K562 (cell line): ENCODE data around the gene MAPK8IP2. TPM values are rescaled to one million over a fixed set of nuclear protein-coding genes. Genes with fewer than 3 reads are reported as not detected.

Experiments
- ATAC-seq: fragments of 200-7000 bp; cut with Tn5 transposase; 3 replicates; pipeline ENCODE4 v1.9.1; 2020; ENCODE audit warnings: moderate library complexity
- BruUV-seq: library from RNA; stranded (reverse); fragments of 400-500 nt; replicated peaks from 2 replicates; lab custom pipeline; 2021; lab: Mats Ljungman, UMichigan
- CTCF ChIA-PET: fragments of 300-600 bp; formaldehyde crosslinking; extraction: SDS; loops from one replicate; lab custom pipeline; 2021; ENCODE audit warnings: low intra/inter-chr PET ratio; lab: Yijun Ruan, JAX
- POLR2A ChIA-PET: fragments of 300-600, 350-650 bp; sonication (Branson Sonifier 250); formaldehyde crosslinking; extraction: SDS; loops from one replicate; lab custom pipeline; 2021; ENCODE audit warnings: antibody characterized with exemption, inconsistent platforms; lab: Yijun Ruan, JAX
- DNase-seq, 4 experiments: peaks; one replicate each; pipeline versions ENCODE4 v3.0.0 to v3.0.0-alpha.2; 2011 to 2018; ENCODE audit warnings: low spot score in 3 of 4, mixed read lengths in 3 of 4; ENCODE audit errors: extremely low read depth in 1 of 4
- FAIRE-seq: peaks from 2 replicates; lab custom pipeline; 2011; peaks lifted over from hg19 to GRCh38; lab: Jason Lieb, UNC
- H2AFZ ChIP-seq: 2 replicates; pipeline ENCODE4 v1.6.0; 2011; ENCODE audit warnings: low read depth, low read length, control low read depth, inconsistent platforms
- H3K27ac ChIP-seq: fragments of 200-600 bp; 3 replicates; pipeline ENCODE4 v1.8.0; 2011; ENCODE audit warnings: low read depth, mild to moderate bottlenecking, control low read depth, inconsistent platforms, low read length, moderate library complexity, mixed read lengths; ENCODE audit errors: extremely low read depth
- H3K27me3 ChIP-seq, 2 experiments: fragments of 300-600 bp in 1 of 2; 2 replicates in 1 of 2; 3 replicates in 1 of 2; pipeline versions ENCODE4 v1.6.0 to v1.8.0; 2011; ENCODE audit warnings: inconsistent platforms in 2 of 2, low read length in 2 of 2, mild to moderate bottlenecking in 1 of 2, mixed read lengths in 1 of 2, moderate library complexity in 1 of 2; ENCODE audit not compliant: control insufficient read depth in 2 of 2, insufficient read depth in 2 of 2
- H3K36me3 ChIP-seq: fragments of 300-600 bp; 3 replicates; pipeline ENCODE4 v1.8.0; 2011; ENCODE audit warnings: mild to moderate bottlenecking, low read length, inconsistent platforms; ENCODE audit not compliant: control insufficient read depth, insufficient read depth
- H3K4me1 ChIP-seq, 2 experiments: fragments of 200-600 bp in 1 of 2; replicated peaks in 1 of 2; 2 replicates in 1 of 2; 3 replicates in 1 of 2; pipeline versions ENCODE4 v1.5.1 to v1.8.0; 2011; ENCODE audit warnings: inconsistent platforms in 2 of 2, low read length in 2 of 2, mild to moderate bottlenecking in 1 of 2, mixed read lengths in 1 of 2, moderate library complexity in 1 of 2; ENCODE audit not compliant: control insufficient read depth in 2 of 2, insufficient read depth in 2 of 2
- H3K4me2 ChIP-seq: 2 replicates; pipeline ENCODE4 v1.6.1; 2011; ENCODE audit warnings: low read length, control low read depth, inconsistent platforms, mixed read lengths; ENCODE audit not compliant: insufficient read depth
- H3K4me3 ChIP-seq: fragments of 200-600 bp; sonication (generic), shearing (Covaris generic); 2 replicates; pipeline ENCODE4 v1.5.1; 2016; ENCODE audit warnings: control low read depth, inconsistent platforms
- H3K79me2 ChIP-seq: fragments of 200-600 bp; 3 replicates; pipeline ENCODE4 v1.8.0; 2011; ENCODE audit warnings: low read length, inconsistent platforms; ENCODE audit not compliant: control insufficient read depth, insufficient read depth
- H3K9ac ChIP-seq, 2 experiments: 2 replicates each; pipeline versions ENCODE4 v1.6.0 to v1.6.1; 2011; ENCODE audit warnings: low read depth in 2 of 2, low read length in 2 of 2, control low read depth in 1 of 2, inconsistent platforms in 1 of 2, mild to moderate bottlenecking in 1 of 2, mixed read lengths in 1 of 2; ENCODE audit not compliant: insufficient read depth in 1 of 2
- H3K9me1 ChIP-seq: one replicate; pipeline ENCODE4 v1.6.0; 2011; ENCODE audit warnings: inconsistent platforms, mild to moderate bottlenecking, low read length, moderate library complexity; ENCODE audit not compliant: control insufficient read depth, insufficient read depth
- H3K9me3 ChIP-seq: replicated peaks from 2 replicates; pipeline ENCODE4 v1.5.1; 2011; ENCODE audit warnings: low read depth, low read length, inconsistent platforms; ENCODE audit not compliant: control insufficient read depth, insufficient read depth
- H4K20me1 ChIP-seq: replicated peaks from 2 replicates; pipeline ENCODE4 v1.6.1; 2011; ENCODE audit warnings: low read length, inconsistent platforms, mixed read lengths; ENCODE audit not compliant: control insufficient read depth, insufficient read depth
- CAMTA2 ChIP-seq: fragments of 250-450 bp; sonication (Bioruptor Pico); conservative IDR thresholded peaks from 2 replicates; pipeline ENCODE4 v1.5.1; 2022
- CREB3 ChIP-seq: fragments of 450-650 bp; conservative IDR thresholded peaks from 2 replicates; pipeline ENCODE4 v1.6.1; 2016; ENCODE audit warnings: missing genetic modification characterization, low read depth, mild to moderate bottlenecking, missing compliant biosample characterization, moderate library complexity
- MTA1 ChIP-seq: fragments of 450-650 bp; IDR thresholded peaks from 2 replicates; pipeline ENCODE4 v1.6.1; 2017; ENCODE audit warnings: borderline replicate concordance
- NCOA2 ChIP-seq, 2 experiments: fragments of 450-650 bp; IDR thresholded peaks; 2 replicates each; pipeline ENCODE4 v1.6.1; 2018; ENCODE audit warnings: mild to moderate bottlenecking in 2 of 2, moderate library complexity in 1 of 2; ENCODE audit not compliant: partially characterized antibody in 2 of 2
- NCOA6 ChIP-seq: fragments of 450-650 bp; IDR thresholded peaks from 2 replicates; pipeline ENCODE4 v1.6.1; 2017; ENCODE audit warnings: mild to moderate bottlenecking
- NFE2 ChIP-seq: IDR thresholded peaks from 2 replicates; pipeline ENCODE4 v1.6.1; 2014; ENCODE audit warnings: antibody characterized with exemption, low read depth
- PCBP2 ChIP-seq: fragments of 200-400 bp; formaldehyde crosslinking; IDR thresholded peaks from 2 replicates; pipeline ENCODE4 v1.6.1; 2018; ENCODE audit warnings: low read length, low read depth, mild to moderate bottlenecking, moderate library complexity; ENCODE audit not compliant: poor library complexity, severe bottlenecking
- POLR2B ChIP-seq: fragments of 450-650 bp; IDR thresholded peaks from 2 replicates; pipeline ENCODE4 v1.6.1; 2018; ENCODE audit warnings: low read depth; ENCODE audit not compliant: partially characterized antibody
- RBM39 ChIP-seq: fragments of 200-400 bp; formaldehyde crosslinking; optimal IDR thresholded peaks from 2 replicates; pipeline ENCODE3; 2018; ENCODE audit warnings: low read depth, low read length
- RNF2 ChIP-seq: sonication (generic); IDR thresholded peaks from 2 replicates; pipeline ENCODE4 v1.6.1; 2016
- TCF15 ChIP-seq: fragments of 250-450 bp; sonication (Bioruptor Pico); IDR thresholded peaks from 2 replicates; pipeline ENCODE4 v1.8.0; 2022; ENCODE audit warnings: moderate library complexity, mild to moderate bottlenecking, inconsistent platforms
- ZBTB12 ChIP-seq: fragments of 250-450 bp; sonication (Bioruptor Pico); IDR thresholded peaks from 2 replicates; pipeline ENCODE4 v1.4.0; 2020
- ZBTB17 ChIP-seq: fragments of 450-650 bp; formaldehyde crosslinking; IDR thresholded peaks from 2 replicates; pipeline ENCODE4 v1.4.0; 2020; ENCODE audit warnings: mild to moderate bottlenecking
- ZNF146 ChIP-seq: IDR thresholded peaks from one replicate; pipeline ENCODE4 v1.6.1; 2018; ENCODE audit warnings: missing compliant biosample characterization; ENCODE audit not compliant: unreplicated experiment
- ZNF583 ChIP-seq: fragments of 250-450 bp; sonication (Bioruptor Pico); IDR thresholded peaks from 2 replicates; pipeline ENCODE4 v1.4.0; 2020
- WGBS: fragments of 100-300 bp; shearing (Covaris generic); methylation state at CpG from one replicate; pipeline ENCODE4 v1.1.6; 2016; ENCODE audit warnings: low coverage, mixed read lengths; ENCODE audit not compliant: insufficient coverage; ENCODE audit errors: missing lambda C conversion rate; 5-methylcytosine and 5-hydroxymethylcytosine counted together
- in situ Hi-C: fragments of 300-500 bp; cut with MboI; formaldehyde crosslinking; loops from 4 replicates; pipeline ENCODE4 v1.15.0; 2018; ENCODE audit warnings: inconsistent platforms, mixed read lengths
- intact Hi-C: fragments of 100-400 bp; cut with micrococcal nuclease; formaldehyde crosslinking; loops from 2 replicates; pipeline ENCODE4 v1.14.2; 2022
- polyA plus RNA-seq, 8 experiments: library from polyadenylated mRNA; depleted of rRNA in 4 of 8; stranded (reverse) in 5 of 8; unstranded in 3 of 8; fragments of >200 nt; fragmentation: Nextera tagmentation in 2 of 8; fragmentation: Illumina TruSeq in 1 of 8; extraction: Ambion mirVana in 2 of 8; extraction: Trizol in 1 of 8; gene quantifications; 2 replicates each; pipeline versions ENCODE4 v1.2.1 to v1.2.3, GENCODE V29; 2011 to 2014; ENCODE audit warnings: inconsistent platforms in 1 of 8, missing spikeins in 1 of 8
- total RNA-seq, 7 experiments: library from RNA; depleted of rRNA in 6 of 7; stranded (reverse); fragments of >200 nt in 6 of 7; fragmentation: Illumina TruSeq in 2 of 7; extraction: Trizol in 2 of 7; gene quantifications; 2 replicates each; pipeline versions ENCODE4 v1.2.1 to v1.2.3, GENCODE V29; 2011 to 2021; ENCODE audit warnings: low replicate concordance in 1 of 7

The MAPK8IP2 gene
- total and polyA plus RNA-seq, 9 of the 15 experiments (the other 6 are each of a cell fraction or from before 2014, with no cell fraction given): 0.01 to 0.47 (median 0.07) TPM; not detected in 2

GRCh38 chr22:50585781-50586180 lies 14.8 kb upstream of the MAPK8IP2 start:
- no peak overlapping the region for H3K4me3 ChIP-seq
- no peak for ATAC-seq
- 43% methylated on average over 8 of the region's 8 CpGs for WGBS
- no peak for DNase-seq
- H2AFZ ChIP-seq: no peak overlapping the region
- H3K9me1 ChIP-seq: no peaks in the 10 kb centered on the region
- TF ChIP-seq TCF15: no peak
- no peak for TF ChIP-seq ZBTB17 (CRISPR knock-in tag)
- no peak for TF ChIP-seq CAMTA2
- TF ChIP-seq PCBP2: no peak
- no peak for TF ChIP-seq ZNF146
- no peak for TF ChIP-seq MTA1
- TF ChIP-seq RBM39: no peak
- no peak for TF ChIP-seq CREB3
- no peak for TF ChIP-seq RNF2
- no peak for TF ChIP-seq POLR2B
- TF ChIP-seq NFE2: no peak
- no peak for TF ChIP-seq NCOA6
- no peak for TF ChIP-seq ZNF583 (CRISPR knock-in tag)
- TF ChIP-seq ZBTB12 (CRISPR knock-in tag): no peak
- TF ChIP-seq NCOA2 (IDR thresholded peaks at IDR 0.05; ENCODE audit: partially characterized antibody in 2 of 2): no peak
- ChIA-PET CTCF (no interaction called here), POLR2A (interaction anchor here (2.7 kb wide), 1 partner anchor 20 kb away, joined by 8 read pairs; no protein-coding TSS in a partner anchor)
- no TSS peak for BruUV-seq
- no peaks in the 10 kb centered on the region for H4K20me1 ChIP-seq
- peak overlapping the region; percentile 55; the same call in 1 of the 2 replicates for H3K4me2 ChIP-seq
- no peaks in the 10 kb centered on the region for H3K9me3 ChIP-seq
- intact Hi-C loops: no loop called here
- H3K27ac ChIP-seq: no peak overlapping the region
- FAIRE-seq: no peak
- peaks cover 6% of the 10 kb centered on the region; the same call in 2 of the 3 replicates for H3K79me2 ChIP-seq
- H3K27me3 ChIP-seq: peaks cover 0 to 3% of the 10 kb centered on the region in 2 experiments; a peak in 2 of 5 replicates
- peaks cover 15 to 20% of the 10 kb centered on the region in 2 experiments; a peak in 4 of 5 replicates for H3K4me1 ChIP-seq
- no peak overlapping the region for H3K9ac ChIP-seq
- H3K36me3 ChIP-seq: no peaks in the 10 kb centered on the region; the same call in 2 of the 3 replicates
- in situ Hi-C loops: no loop called here
